SK-N-DZ (cell line): ENCODE results near the gene KYAT1.
"Not testable (repeated sequence)": the region's sequence is repeated elsewhere in the genome, so short reads cannot be mapped to it uniquely, and the experiment has no call there.

Experiments
- DNase-seq: peaks from one replicate; pipeline ENCODE4 v3.0.0-alpha.2; 2015; ENCODE audit warnings: low spot score

Gene KYAT1

DNA sequence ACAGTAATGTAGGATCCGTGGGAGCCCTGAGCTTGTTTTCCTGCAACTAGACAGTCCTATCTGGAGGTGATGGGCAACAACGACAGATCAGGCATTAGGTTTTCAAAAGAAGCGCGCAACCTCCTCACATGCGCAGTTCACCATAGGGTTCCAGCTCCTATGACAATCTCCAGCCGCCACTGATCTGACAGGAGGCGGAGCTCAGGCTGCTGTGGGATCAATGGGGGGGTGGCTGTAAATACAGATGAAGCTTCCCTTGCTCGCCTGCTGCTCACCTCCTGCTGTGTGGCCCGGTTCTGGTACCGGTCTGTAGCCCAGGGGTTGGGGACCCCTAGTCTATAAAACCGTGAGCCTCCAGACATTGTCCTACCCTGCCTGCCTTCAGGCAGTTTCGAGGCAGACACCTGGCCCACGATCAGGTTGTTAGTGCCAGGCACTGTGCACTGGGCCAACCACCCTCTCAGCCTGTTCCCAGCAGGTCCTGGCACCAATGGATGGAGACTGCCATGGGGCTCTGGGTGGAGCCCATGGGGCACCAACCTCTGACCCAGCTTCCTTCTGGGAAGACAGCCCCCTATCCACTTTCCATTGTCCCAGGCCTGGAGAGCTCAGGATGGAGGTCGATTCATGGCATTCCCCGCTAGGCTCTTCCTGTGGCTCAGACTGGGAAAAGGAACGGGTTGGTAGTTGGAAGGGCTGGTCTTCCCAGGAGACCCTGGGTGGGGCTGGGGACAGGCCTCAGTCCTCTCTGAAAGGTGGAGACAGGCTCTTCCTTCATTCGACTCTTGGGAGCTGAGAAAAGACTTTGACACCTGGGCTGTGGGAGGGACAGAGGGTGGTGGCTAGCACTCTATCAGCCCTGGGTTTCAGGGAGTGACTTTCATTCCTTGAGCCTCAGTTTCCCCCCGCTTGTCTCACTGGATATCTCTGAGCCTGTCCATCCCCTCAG lies 61.8 kb downstream of the KYAT1 start:
- peak; percentile 93 for DNase-seq

GRCh38 chr9:128818839-128819715 lies 62.7 kb downstream of the KYAT1 start:
- DNase-seq, result no peak

DNA sequence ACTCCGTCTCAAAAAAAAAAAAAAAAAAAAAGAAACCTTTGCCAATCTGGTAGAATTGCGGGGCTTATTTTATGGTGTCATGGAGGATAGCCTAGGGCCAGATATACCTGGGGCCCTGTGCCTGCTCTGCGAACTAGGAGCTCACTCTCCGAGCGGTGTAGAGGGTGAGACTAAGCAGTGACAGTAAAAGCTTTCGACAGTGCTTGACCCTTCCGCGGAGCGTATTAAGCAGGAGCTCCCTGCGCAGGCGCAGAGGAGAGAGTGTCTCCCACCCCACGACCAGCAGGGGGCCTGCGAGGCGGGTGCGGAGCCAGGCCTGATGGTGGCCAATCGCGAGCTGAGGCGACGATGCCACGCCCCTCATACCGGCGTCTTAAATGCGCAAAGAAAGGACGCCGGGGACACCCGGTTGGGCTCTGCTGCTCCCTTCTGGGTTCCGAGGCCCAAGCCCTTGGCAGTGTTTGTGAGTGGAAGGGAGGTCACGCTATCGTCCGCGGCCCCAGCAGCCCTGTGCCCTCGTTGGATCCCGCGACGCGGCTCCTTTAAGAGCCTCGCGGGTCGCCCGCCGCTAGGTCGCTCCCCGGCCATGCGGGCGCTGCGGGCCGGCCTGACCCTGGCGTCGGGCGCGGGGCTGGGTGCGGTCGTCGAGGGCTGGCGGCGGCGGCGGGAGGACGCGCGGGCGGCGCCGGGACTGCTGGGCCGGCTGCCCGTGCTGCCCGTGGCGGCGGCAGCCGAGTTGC lies 63.5 kb downstream of the KYAT1 start, which contains the start of gene ENDOG:
ENDOG (plus strand) TSS at position 402 of the 740 bp plus-strand sequence; CDS start at position 587, 185 bp downstream.
- DNase-seq, result peak; percentile 99

- DNase-seq, result no peak
Observed at GRCh38 chr9:128810873-128811272, 70.9 kb downstream of the KYAT1 start.

GRCh38 chr9:128809831-128810230 lies 71.9 kb downstream of the KYAT1 start:
- no peak for DNase-seq

- no peak for DNase-seq
Observed at GRCh38 chr9:128809036-128809599, 72.6 kb downstream of the KYAT1 start.

- no peak for DNase-seq
Observed at GRCh38 chr9:128808543-128808942, 73.2 kb downstream of the KYAT1 start.

DNA sequence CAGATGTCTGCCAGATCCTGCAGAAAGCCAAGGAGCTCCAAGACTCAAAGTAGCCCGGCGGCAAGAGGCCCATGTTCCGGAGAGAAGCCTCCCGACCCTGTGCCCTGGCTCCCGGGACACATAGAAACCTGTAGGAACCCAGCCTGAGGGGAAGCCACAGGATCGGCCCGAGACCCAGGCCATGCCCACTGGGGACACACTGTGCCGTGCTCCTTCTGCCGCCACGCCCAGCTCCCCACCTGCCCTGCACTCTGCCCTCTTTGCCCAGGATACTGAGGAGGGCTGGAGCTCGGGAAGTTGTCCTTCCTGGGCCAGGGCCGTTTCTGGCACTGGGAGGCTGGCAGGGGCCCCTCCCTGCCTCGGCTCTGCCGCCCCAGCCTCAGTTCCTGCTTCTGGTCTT lies 73.9 kb downstream of the KYAT1 start:
- no peak for DNase-seq

- no peak for DNase-seq
Observed at GRCh38 chr9:128805661-128806060, 76.1 kb downstream of the KYAT1 start.

- DNase-seq, result no peak
Observed at GRCh38 chr9:128802482-128802881, 79.3 kb downstream of the KYAT1 start.

- DNase-seq, result no peak
Observed at GRCh38 chr9:128800061-128800460, 81.7 kb downstream of the KYAT1 start.

DNA sequence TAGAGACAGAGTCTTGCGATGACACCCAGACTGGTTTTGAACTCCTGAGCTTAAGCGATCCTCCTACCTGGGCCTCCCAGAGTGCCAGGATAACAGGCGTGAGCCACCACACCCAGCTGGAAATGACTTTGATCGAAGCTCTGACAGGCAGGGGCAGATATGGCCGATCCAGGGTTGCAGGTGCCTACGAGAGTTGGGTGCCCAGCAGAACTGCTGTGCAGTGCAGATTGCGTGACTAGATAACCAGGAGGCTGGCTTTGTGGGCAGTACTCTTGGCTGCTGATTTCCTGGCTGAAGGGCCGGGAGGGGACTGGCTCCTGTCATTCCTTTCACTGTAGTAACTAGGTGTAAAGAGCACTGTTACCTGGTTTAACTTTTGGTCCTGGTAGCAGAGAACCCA lies 82.9 kb downstream of the KYAT1 start:
- DNase-seq, result no peak

DNA sequence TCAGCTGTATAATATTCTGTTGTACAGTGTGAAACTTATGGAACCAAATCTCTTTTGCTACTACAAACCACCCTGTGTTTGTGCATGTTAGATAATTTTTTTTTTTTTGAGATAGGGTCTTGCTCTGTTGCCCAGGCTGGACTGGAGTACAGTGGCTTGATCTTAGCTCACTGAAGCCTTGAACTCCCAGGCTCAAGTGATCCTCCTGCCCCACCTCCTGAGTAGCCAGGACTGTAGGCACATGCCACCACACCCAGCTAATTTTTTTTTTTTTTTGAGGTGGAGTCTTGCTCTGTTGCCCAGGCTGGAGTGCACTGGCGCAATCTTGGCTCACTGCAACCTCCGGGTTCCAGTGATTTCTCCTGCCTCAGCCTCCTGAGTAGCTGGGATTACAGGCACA lies 86.8 kb downstream of the KYAT1 start:
- DNase-seq, result not testable (repeated sequence)

DNA sequence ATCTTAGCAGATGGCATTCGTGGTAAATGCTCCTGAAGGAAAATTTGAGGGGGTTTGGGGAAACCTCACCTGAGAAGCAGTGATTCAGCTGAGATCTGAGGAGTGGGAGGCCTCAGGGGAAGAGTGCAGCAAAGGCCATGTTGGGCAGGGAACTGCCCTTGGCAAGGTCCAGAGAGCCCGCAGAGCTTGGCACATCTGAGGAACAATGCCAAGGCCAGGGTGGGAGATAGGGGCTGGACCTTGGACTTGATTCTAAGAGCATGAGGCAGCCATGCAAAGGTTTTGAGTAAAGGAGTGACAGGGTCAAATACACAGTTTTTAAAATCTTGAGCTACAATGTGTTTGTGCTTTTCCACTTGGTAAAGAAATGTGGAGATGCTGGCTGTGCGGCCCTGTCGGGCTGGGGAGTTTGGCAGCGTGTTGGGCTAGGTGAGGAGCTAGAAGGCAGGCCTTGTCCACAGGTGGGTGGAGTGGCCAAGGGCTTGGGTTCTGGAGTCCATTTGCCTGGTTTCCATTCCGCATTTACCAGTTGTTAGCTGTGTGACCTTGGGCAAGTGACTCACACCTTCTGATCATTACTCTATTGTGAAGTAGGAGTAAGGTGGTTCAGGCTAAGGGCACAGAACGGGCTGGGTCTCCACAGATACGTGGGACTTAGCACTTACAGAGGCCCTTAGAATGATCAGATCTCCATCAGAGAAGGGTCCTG lies 88.6 kb downstream of the KYAT1 start:
- no peak for DNase-seq

- no peak for DNase-seq
Observed at GRCh38 chr9:128792134-128792533, 89.6 kb downstream of the KYAT1 start.

- DNase-seq, result no peak
Observed at GRCh38 chr9:128790536-128790935, 91.2 kb downstream of the KYAT1 start.

DNA sequence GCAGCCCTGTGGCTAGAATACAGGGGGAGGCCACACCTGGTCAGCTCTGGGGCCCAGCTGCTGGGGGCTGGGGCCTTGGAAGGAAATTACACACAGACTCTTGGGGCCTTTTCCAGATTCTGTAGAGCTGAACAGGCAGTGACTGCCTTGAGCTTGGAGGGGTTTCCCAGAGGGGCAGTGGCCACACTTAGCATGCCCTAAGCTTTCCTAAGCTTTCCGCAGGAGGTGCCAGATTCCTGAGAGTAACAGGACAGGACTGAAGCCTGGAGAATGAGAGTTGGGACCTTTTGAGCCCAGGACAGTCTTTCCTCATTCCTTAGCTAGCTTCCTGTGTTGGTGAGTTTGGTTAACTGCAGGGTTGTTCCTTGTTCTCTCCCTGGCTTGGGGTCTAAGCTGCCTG lies 93.3 kb downstream of the KYAT1 start:
- DNase-seq, result no peak

GRCh38 chr9:128787659-128788058 lies 94.1 kb downstream of the KYAT1 start:
- DNase-seq, result no peak

DNA sequence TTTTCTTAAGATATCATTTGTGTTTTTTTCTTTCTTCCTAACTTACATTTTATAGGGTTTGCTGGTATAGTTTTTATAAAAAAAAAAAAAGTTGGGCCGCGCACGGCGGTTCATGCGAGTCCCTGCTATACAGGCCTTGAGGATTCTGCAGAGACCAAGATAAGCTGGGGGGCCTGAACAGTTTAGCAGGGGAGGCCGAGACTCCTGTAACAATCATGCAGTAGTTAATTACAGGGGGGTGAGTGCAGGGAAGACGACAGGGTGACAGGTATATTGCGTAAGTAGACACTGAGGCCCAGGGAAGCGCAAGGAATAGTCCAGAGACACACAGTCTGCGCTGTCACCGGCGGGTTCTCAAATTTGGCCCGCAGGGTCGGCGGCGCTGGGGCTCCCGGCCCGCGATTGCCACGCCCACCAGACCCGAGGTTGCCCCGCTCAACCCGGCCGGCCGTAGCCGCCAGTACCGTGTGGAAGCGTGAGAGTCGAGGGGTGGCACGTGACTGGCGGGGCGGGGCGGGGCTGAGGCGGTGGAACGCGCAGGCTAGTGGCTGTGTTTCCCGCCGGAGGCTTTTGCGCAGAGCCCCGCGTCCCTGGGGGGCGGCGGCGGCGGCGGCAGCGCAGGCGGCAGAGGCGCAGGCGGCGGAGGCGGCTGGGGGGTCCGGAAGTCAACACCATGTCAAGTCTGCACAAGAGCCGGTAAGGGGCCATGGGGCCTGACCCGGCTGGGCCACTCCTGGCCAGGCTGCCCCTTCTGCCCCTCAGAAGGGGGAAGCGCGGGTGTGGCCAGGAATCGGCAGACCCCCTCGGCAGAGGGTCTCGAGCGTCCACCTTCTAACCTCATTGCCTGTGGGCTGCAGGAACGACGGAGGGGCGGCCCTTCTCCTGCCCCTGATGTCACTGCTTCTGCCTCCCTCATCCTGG lies 94.8 kb downstream of the KYAT1 start, which contains the start of gene TBC1D13:
TBC1D13 (plus strand) TSS at position 573 of the 921 bp plus-strand sequence; CDS start at position 674, 101 bp downstream.
- peak; percentile 89 for DNase-seq
